Esophagus squamous epithelium (tissue), 5 donors: ENCODE measurements around the gene ELMO1. TPM values are rescaled to one million over a fixed set of nuclear protein-coding genes. Genes with fewer than 3 reads are reported as not detected.

Experiments
- DNase-seq: peaks from one replicate; lab custom pipeline; 2025; lab: John Stamatoyannopoulos, UW
- H3K27ac ChIP-seq, 4 donors: fragments of 200-600 bp; sonication (generic); one replicate each; pipeline ENCODE4 v1.5.1; 2016 to 2019; ENCODE audit warnings: mild to moderate bottlenecking in 1 of 4
- H3K27me3 ChIP-seq, 4 donors: fragments of 200-600 bp; sonication (generic); 1 replicate in 3 of 4; 2 replicates in 1 of 4; pipeline versions ENCODE4 v1.5.1 to v1.6.0; 2017 to 2021; ENCODE audit warnings: antibody characterized with exemption in 1 of 4
- H3K36me3 ChIP-seq, 3 donors: fragments of 200-600 bp; sonication (generic); one replicate each; pipeline ENCODE4 v1.5.1; 2016 to 2019
- H3K4me1 ChIP-seq, 3 donors: fragments of 200-600 bp; sonication (generic); one replicate each; pipeline ENCODE4 v1.5.1; 2017 to 2019
- H3K4me3 ChIP-seq, 4 donors: fragments of 200-600 bp; sonication (generic); 1 replicate in 3 of 4; 2 replicates in 1 of 4; pipeline ENCODE4 v1.5.1; 2016 to 2019; ENCODE audit warnings: mild to moderate bottlenecking in 2 of 4, moderate library complexity in 1 of 4
- H3K9me3 ChIP-seq, 3 donors: fragments of 200-600 bp; sonication (generic); one replicate each; pipeline ENCODE4 v1.5.1; 2016 to 2019
- CTCF ChIP-seq, 6 experiments: fragments of 450-650 bp in 4 of 6; fragments of 200-600 bp in 2 of 6; sonication (generic) in 2 of 6; IDR thresholded peaks; one replicate each; pipeline ENCODE4 v1.5.1; 2016 to 2019; ENCODE audit warnings: antibody characterized with exemption in 6 of 6, mild to moderate bottlenecking in 4 of 6, moderate library complexity in 4 of 6
- POLR2A ChIP-seq, 4 donors: fragments of 450-650 bp; IDR thresholded peaks; one replicate each; pipeline ENCODE4 v1.6.1; 2017; ENCODE audit warnings: antibody characterized with exemption in 4 of 4, mild to moderate bottlenecking in 4 of 4, moderate library complexity in 3 of 4
- WGBS, 2 donors: methylation state at CpG; one replicate each; pipeline ENCODE4 v1.1.5; 2018; 5-methylcytosine and 5-hydroxymethylcytosine counted together
- intact Hi-C: fragments of 100-400 bp; cut with DNase I; formaldehyde crosslinking; loops from one replicate; pipeline ENCODE4 v1.15.0; 2022
- small RNA-seq, 4 donors: library from RNA; depleted of rRNA; stranded (forward); fragments of <200 nt; gene quantifications; one replicate each; pipeline ENCODE3, GENCODE V24; 2016
- total RNA-seq, 4 donors: library from RNA; depleted of rRNA; stranded (reverse); fragments of >200 nt; gene quantifications; one replicate each; pipeline ENCODE4 v1.1.0, GENCODE V29; 2016
- donor health status: DM: yes; HTN: yes; CAD: no.

ELMO1 gene
- total RNA-seq, 4 donors from 2014 or later = 0.68 to 36.6 (median 11.8) TPM

GRCh38 chr7:36810032-36810431 is 638.6 kb downstream of the ELMO1 start:
- Histone ChIP-seq H3K9me3 (no peaks in the 10 kb centered on the region), H3K27me3 (no peaks in the 10 kb centered on the region), H3K36me3 (no peaks in the 10 kb centered on the region), H3K4me1 (no peaks in the 10 kb centered on the region), H3K4me3 (no peak overlapping the region), H3K27ac (no peak overlapping the region)
- 90 to 93% methylated on average over 1 of the region's 1 CpG for WGBS, 2 donors
- no peak for DNase-seq
- intact Hi-C loops = no loop called here
- no peak for TF ChIP-seq CTCF (IDR thresholded peaks at IDR 0.05)
- no peak for TF ChIP-seq POLR2A (IDR thresholded peaks at IDR 0.05)

GRCh38 chr7:36809510-36809909 is 639.2 kb downstream of the ELMO1 start:
- Histone ChIP-seq H3K4me1 (no peaks in the 10 kb centered on the region), H3K36me3 (no peaks in the 10 kb centered on the region), H3K4me3 (no peak overlapping the region), H3K27me3 (no peaks in the 10 kb centered on the region), H3K27ac (no peak overlapping the region), H3K9me3 (no peaks in the 10 kb centered on the region)
- intact Hi-C loops = loop anchor here (10.0 kb wide), 1 partner anchor 65 kb away; no protein-coding TSS in a partner anchor
- no peak for DNase-seq
- TF ChIP-seq POLR2A (IDR thresholded peaks at IDR 0.05) (no peak), CTCF (IDR thresholded peaks at IDR 0.05) (no peak)
- WGBS, 2 donors = 77 to 93% methylated on average over 3 of the region's 3 CpGs

GRCh38 chr7:36809086-36809485 is 639.6 kb downstream of the ELMO1 start:
- WGBS, 2 donors = 81 to 90% methylated on average over 3 of the region's 3 CpGs
- H3K27ac ChIP-seq = no peak overlapping the region
- H3K9me3 ChIP-seq = no peaks in the 10 kb centered on the region
- no peaks in the 10 kb centered on the region for H3K36me3 ChIP-seq
- H3K27me3 ChIP-seq = no peaks in the 10 kb centered on the region
- TF ChIP-seq POLR2A (IDR thresholded peaks at IDR 0.05) = no peak
- no peak for TF ChIP-seq CTCF (IDR thresholded peaks at IDR 0.05)
- intact Hi-C loops = loop anchor here (10.0 kb wide), 1 partner anchor 64 kb away; no protein-coding TSS in a partner anchor
- H3K4me1 ChIP-seq = no peaks in the 10 kb centered on the region
- no peak overlapping the region for H3K4me3 ChIP-seq
- DNase-seq = no peak

- H3K27ac ChIP-seq = no peak overlapping the region
- H3K4me3 ChIP-seq = no peak overlapping the region
- no peaks in the 10 kb centered on the region for H3K9me3 ChIP-seq
- intact Hi-C loops = loop anchor here (10.0 kb wide), 1 partner anchor 62 kb away; no protein-coding TSS in a partner anchor
- no peak for TF ChIP-seq CTCF (IDR thresholded peaks at IDR 0.05)
- no peak for TF ChIP-seq POLR2A (IDR thresholded peaks at IDR 0.05)
- no peaks in the 10 kb centered on the region for H3K36me3 ChIP-seq
- DNase-seq = no peak
- no peaks in the 10 kb centered on the region for H3K27me3 ChIP-seq
- 75 to 78% methylated on average over 2 of the region's 2 CpGs for WGBS, 2 donors
- no peaks in the 10 kb centered on the region for H3K4me1 ChIP-seq
These were observed 641.8 kb downstream of the ELMO1 start for GRCh38 chr7:36806891-36807290.

Small RNAs within 50 kb of the gene (small RNA-seq; reads per million reads assigned to genes)
- gene MIR1200 (0 reads per million in 4 donors), gene RF00019 (0 reads per million in 4 donors), gene RF00432 (0 reads per million in 4 donors), gene RNU6-565P (0 reads per million in 4 donors)

Other genes with a start within 250 kb of the ELMO1 start
- under 1 TPM in 1 of 4 donors, not detected in 3; 0.76 TPM for gene GPR141, start 234.9 kb upstream of the ELMO1 start, total RNA-seq